H1 (cell line): ENCODE data around the gene TM7SF3. TPM values are rescaled to one million over a fixed set of nuclear protein-coding genes. Genes with fewer than 3 reads are reported as not detected.

ENCODE experiments used
- CTCF ChIA-PET: fragments of 300-600 bp; sonication (Branson Sonifier 250); formaldehyde crosslinking; loops from one replicate; lab custom pipeline; 2021; ENCODE audit not compliant: partially characterized antibody; lab: Charles Lee
- POLR2A ChIA-PET: fragments of 300-600 bp; sonication (Branson Sonifier 250); formaldehyde crosslinking; loops from one replicate; lab custom pipeline; 2021; ENCODE audit warnings: inconsistent platforms; ENCODE audit not compliant: partially characterized antibody; lab: Charles Lee
- DNase-seq, 2 experiments: peaks; one replicate each; pipeline versions ENCODE4 v3.0.0 to v3.0.0-alpha.2; 2010 to 2022; ENCODE audit warnings: low spot score in 2 of 2, low read depth in 1 of 2, mixed read lengths in 1 of 2
- FAIRE-seq: peaks from 2 replicates; lab custom pipeline; 2011; peaks lifted over from hg19 to GRCh38; lab: Jason Lieb, UNC
- H2AFZ ChIP-seq: 2 replicates; pipeline ENCODE4 v1.8.1; 2012; ENCODE audit warnings: low read length, inconsistent platforms
- H2AK5ac ChIP-seq: 2 replicates; pipeline ENCODE4 v1.6.1; 2013; ENCODE audit warnings: low read depth, low read length
- H2BK120ac ChIP-seq: replicated peaks from 2 replicates; pipeline ENCODE3; 2013; ENCODE audit warnings: low read depth, low read length, inconsistent platforms
- H2BK12ac ChIP-seq: 2 replicates; pipeline ENCODE4 v1.6.1; 2013; ENCODE audit warnings: low read depth, low read length
- H2BK15ac ChIP-seq: 2 replicates; pipeline ENCODE4 v1.6.1; 2013; ENCODE audit warnings: low read length
- H2BK20ac ChIP-seq: 2 replicates; pipeline ENCODE4 v1.6.1; 2013; ENCODE audit warnings: low read length
- H2BK5ac ChIP-seq: 2 replicates; pipeline ENCODE4 v1.6.1; 2013; ENCODE audit warnings: low read depth, low read length
- H3K14ac ChIP-seq: 2 replicates; pipeline ENCODE4 v1.6.1; 2013; ENCODE audit warnings: inconsistent platforms; ENCODE audit not compliant: insufficient read length
- H3K18ac ChIP-seq: 2 replicates; pipeline ENCODE4 v1.6.1; 2013; ENCODE audit warnings: low read length; ENCODE audit errors: extremely low read depth
- H3K23ac ChIP-seq: 2 replicates; pipeline ENCODE4 v1.6.1; 2013; ENCODE audit warnings: inconsistent platforms; ENCODE audit not compliant: insufficient read length
- H3K23me2 ChIP-seq: 2 replicates; pipeline ENCODE4 v1.6.1; 2013; ENCODE audit warnings: low read depth, low read length
- H3K27ac ChIP-seq: 2 replicates; pipeline ENCODE4 v1.6.1; 2011; ENCODE audit warnings: low read depth, low read length, inconsistent platforms
- H3K27me3 ChIP-seq, 4 experiments: replicated peaks in 1 of 4; 1 replicate in 1 of 4; 2 replicates in 3 of 4; pipeline versions ENCODE4 v1.6.1 to v1.8.1; 2011 to 2013; ENCODE audit warnings: low read length in 3 of 4, mild to moderate bottlenecking in 3 of 4, inconsistent platforms in 2 of 4, mixed read lengths in 2 of 4, moderate library complexity in 1 of 4; ENCODE audit not compliant: control insufficient read depth in 3 of 4, insufficient read depth in 3 of 4; ENCODE audit errors: extremely low read depth in 1 of 4
- H3K36me3 ChIP-seq, 4 experiments: 2 replicates each; pipeline versions ENCODE4 v1.6.1 to v1.8.1; 2011 to 2013; ENCODE audit warnings: mild to moderate bottlenecking in 4 of 4, low read length in 3 of 4, moderate library complexity in 2 of 4, control low read depth in 1 of 4, inconsistent platforms in 1 of 4; ENCODE audit not compliant: insufficient read depth in 4 of 4, control insufficient read depth in 2 of 4
- H3K4ac ChIP-seq: replicated peaks from 2 replicates; pipeline ENCODE3; 2013; ENCODE audit warnings: low read length, low read depth, mixed read lengths, inconsistent platforms; ENCODE audit not compliant: insufficient read length
- H3K4me1 ChIP-seq, 4 experiments: replicated peaks in 1 of 4; 1 replicate in 1 of 4; 2 replicates in 3 of 4; pipeline versions ENCODE4 v1.6.1 to v1.8.1; 2011 to 2013; ENCODE audit warnings: low read length in 3 of 4, inconsistent platforms in 2 of 4, mixed read lengths in 1 of 4; ENCODE audit not compliant: insufficient read depth in 4 of 4, control insufficient read depth in 3 of 4
- H3K4me2 ChIP-seq, 2 experiments: 2 replicates each; pipeline versions ENCODE4 v1.6.1 to v1.8.1; 2011 to 2013; ENCODE audit warnings: low read depth in 2 of 2, low read length in 2 of 2, control low read depth in 1 of 2, inconsistent platforms in 1 of 2, mild to moderate bottlenecking in 1 of 2; ENCODE audit not compliant: insufficient read depth in 1 of 2
- H3K4me3 ChIP-seq, 4 experiments: fragments of 200-600, 300-600 bp in 1 of 4; sonication (generic), shearing (Covaris generic), sonication (Bioruptor Twin) in 1 of 4; 2 replicates each; pipeline versions ENCODE4 v1.5.1 to v1.8.1; 2011 to 2016; ENCODE audit warnings: low read length in 4 of 4, low read depth in 3 of 4, control low read depth in 2 of 4, inconsistent platforms in 2 of 4, mild to moderate bottlenecking in 2 of 4, mixed read lengths in 1 of 4, moderate library complexity in 1 of 4; ENCODE audit not compliant: insufficient read depth in 2 of 4; ENCODE audit errors: extremely low read depth in 1 of 4
- H3K56ac ChIP-seq: replicated peaks from 2 replicates; pipeline ENCODE3; 2013; ENCODE audit warnings: low read depth, mild to moderate bottlenecking, mixed read lengths, low read length, inconsistent platforms; ENCODE audit not compliant: insufficient read length
- H3K79me1 ChIP-seq: 2 replicates; pipeline ENCODE4 v1.6.1; 2013; ENCODE audit warnings: low read depth, low read length, control low read depth
- H3K79me2 ChIP-seq, 2 experiments: 2 replicates each; pipeline versions ENCODE4 v1.6.1 to v1.8.1; 2012 to 2013; ENCODE audit warnings: low read length in 2 of 2, mild to moderate bottlenecking in 2 of 2, inconsistent platforms in 1 of 2; ENCODE audit not compliant: insufficient read depth in 2 of 2, control insufficient read depth in 1 of 2
- H3K9ac ChIP-seq, 4 experiments: replicated peaks in 1 of 4; 1 replicate in 1 of 4; 2 replicates in 3 of 4; pipeline versions ENCODE4 v1.6.1 to v1.8.1; 2011 to 2013; ENCODE audit warnings: low read depth in 3 of 4, low read length in 3 of 4, control low read depth in 2 of 4, mild to moderate bottlenecking in 2 of 4, moderate library complexity in 2 of 4, inconsistent platforms in 1 of 4; ENCODE audit errors: extremely low read depth in 1 of 4
- H3K9me3 ChIP-seq, 2 experiments: 2 replicates each; pipeline versions ENCODE4 v1.6.1 to v1.8.1; 2012 to 2013; ENCODE audit warnings: mild to moderate bottlenecking in 2 of 2, moderate library complexity in 2 of 2, control low read depth in 1 of 2, inconsistent platforms in 1 of 2, low read depth in 1 of 2, low read length in 1 of 2, mixed read lengths in 1 of 2; ENCODE audit not compliant: insufficient read depth in 2 of 2
- H4K20me1 ChIP-seq, 2 experiments: replicated peaks in 1 of 2; 2 replicates each; pipeline versions ENCODE3 to v1.8.1; 2011 to 2013; ENCODE audit warnings: inconsistent platforms in 2 of 2, low read length in 2 of 2, mild to moderate bottlenecking in 1 of 2; ENCODE audit not compliant: insufficient read depth in 2 of 2, control insufficient read depth in 1 of 2
- H4K5ac ChIP-seq: 2 replicates; pipeline ENCODE4 v1.6.1; 2013; ENCODE audit warnings: low read length, low read depth, mixed read lengths, inconsistent platforms; ENCODE audit not compliant: insufficient read length
- H4K8ac ChIP-seq: 2 replicates; pipeline ENCODE4 v1.8.0; 2013; ENCODE audit warnings: mild to moderate bottlenecking, moderate library complexity, low read length, inconsistent platforms; ENCODE audit not compliant: insufficient read depth; ENCODE audit errors: extremely low read depth
- H4K91ac ChIP-seq: replicated peaks from 2 replicates; pipeline ENCODE3; 2013; ENCODE audit warnings: low read length, mixed read lengths, inconsistent platforms; ENCODE audit not compliant: insufficient read length
- SIX5 ChIP-seq: IDR thresholded peaks from 2 replicates; pipeline ENCODE4 v1.6.1; 2011; ENCODE audit warnings: mild to moderate bottlenecking, low read depth, low read length
- USF2 ChIP-seq: IDR thresholded peaks from 2 replicates; pipeline ENCODE4 v1.6.1; 2011; ENCODE audit warnings: low read length, improper control_type of control experiment
- WGBS, 2 experiments: shearing (Covaris generic) in 1 of 2; methylation state at CpG; one replicate each; pipeline versions ENCODE4 v1.1.6 to v1.1.7; 2013 to 2015; ENCODE audit warnings: low lambda C conversion rate in 2 of 2, mixed read lengths in 2 of 2, inconsistent platforms in 1 of 2, low coverage in 1 of 2, missing lambda C conversion rate in 1 of 2; ENCODE audit not compliant: insufficient replicate concordance in 2 of 2, insufficient coverage in 1 of 2, insufficient read length in 1 of 2; ENCODE audit errors: extremely low coverage in 1 of 2, missing lambda C conversion rate in 1 of 2; 5-methylcytosine and 5-hydroxymethylcytosine counted together
- polyA plus RNA-seq, 7 experiments: library from polyadenylated mRNA; depleted of rRNA in 3 of 7; stranded (reverse) in 5 of 7; unstranded in 2 of 7; fragments of >200 nt in 5 of 7; fragments of 200-250 nt in 2 of 7; gene quantifications; 1 replicate in 5 of 7; 2 replicates in 1 of 7; 4 replicates in 1 of 7; pipeline versions ENCODE4 v1.2.1 to v1.2.3, GENCODE V29; 2011 to 2013; ENCODE audit warnings: missing spikeins in 2 of 7, mixed read lengths in 2 of 7
- total RNA-seq: library from RNA; stranded (reverse); fragmentation: NEBNext Ultra II Directional; extraction: Animal tissue kit (Norgen Biotek cat#: 25700); gene quantifications from 2 replicates; pipeline ENCODE4 v1.2.1, GENCODE V29; 2021

TM7SF3 gene
- total and polyA plus RNA-seq, 2 of the 8 experiments (the other 6 are each of a cell fraction or from before 2014, with no cell fraction given): 57.9 to 77.2 TPM

- ChIA-PET POLR2A (no interaction called here), CTCF (interaction anchor here (1.0 kb wide), 1 partner anchor 55 kb away, joined by 3 read pairs; no protein-coding TSS in a partner anchor)
- Histone ChIP-seq H3K36me3 (no peaks in the 10 kb centered on the region), H3K9me3 (no peaks in the 10 kb centered on the region), H3K79me1 (peaks cover 2% of the 10 kb centered on the region; the same call in 1 of the 2 replicates), H3K4me2 (peak overlapping the region in 1 of 2 experiments; percentile 63; a peak in 3 of 4 replicates), H2AFZ (no peak overlapping the region), H4K91ac (no peak overlapping the region), H3K79me2 (peaks cover 5 to 90% of the 10 kb centered on the region in 2 experiments; a peak in 3 of 4 replicates), H4K20me1 (peaks cover 4% of the 10 kb centered on the region in 2 experiments), H2BK15ac (no peak overlapping the region), H3K14ac (no peak overlapping the region), H2AK5ac (no peak overlapping the region), H2BK5ac (no peak overlapping the region), H2BK20ac (no peak overlapping the region), H3K56ac (no peak overlapping the region), H3K23ac (no peak overlapping the region), H4K8ac (no peak overlapping the region), H3K27me3 (no peaks in the 10 kb centered on the region), H3K4me3 (peak overlapping the region in 1 of 4 experiments; percentile 97; a peak in 2 of 8 replicates), H3K23me2 (peaks cover 5% of the 10 kb centered on the region), H2BK12ac (no peak overlapping the region), H3K4me1 (peaks cover 0 to 5% (median 3%) of the 10 kb centered on the region in 4 experiments; a peak in 6 of 7 replicates), H3K27ac (no peak overlapping the region), H2BK120ac (no peak overlapping the region), H3K4ac (no peak overlapping the region), H4K5ac (no peak overlapping the region), H3K18ac (no peak overlapping the region), H3K9ac (no peak overlapping the region)
- DNase-seq: no peak
- WGBS, 2 experiments: 87% methylated on average over 1 of the region's 1 CpG; no CpG with 5 or more reads in 1 of the 2 experiments
- no peak for FAIRE-seq
- TF ChIP-seq USF2 (no peak), SIX5 (no peak)
These were observed 74.2 kb downstream of the TM7SF3 start for GRCh38 chr12:26939953-26940352.
